CD4-positive, CD25-positive, alpha-beta regulatory T cell (primary cell): Measurements from ENCODE around the gene STK16. TPM values are rescaled to one million over a fixed set of nuclear protein-coding genes. Genes with fewer than 3 reads are reported as not detected.

Experiments
- ATAC-seq, 2 donors: fragments of 150-1000 bp; cut with Tn5 transposase; one replicate each; pipeline ENCODE4 v1.10.0; 2021; ENCODE audit warnings: low read depth in 2 of 2, moderate number of reproducible peaks in 2 of 2, moderate library complexity in 1 of 2
- DNase-seq, 3 donors: peaks; one replicate each; pipeline versions ENCODE4 v3.0.0 to v3.0.0-alpha.2; 2012 to 2022; ENCODE audit warnings: mixed read lengths in 1 of 3
- H3K27ac ChIP-seq: one replicate; pipeline ENCODE4 v1.7.0; 2013; ENCODE audit warnings: mild to moderate bottlenecking, low read length; ENCODE audit not compliant: insufficient read depth, poor library complexity, severe bottlenecking
- H3K27me3 ChIP-seq: one replicate; pipeline ENCODE4 v1.7.0; 2013; ENCODE audit warnings: low read length; ENCODE audit not compliant: control insufficient read depth, insufficient read depth
- H3K36me3 ChIP-seq: one replicate; pipeline ENCODE4 v1.7.0; 2013; ENCODE audit warnings: mild to moderate bottlenecking, low read length, moderate library complexity; ENCODE audit not compliant: control insufficient read depth, insufficient read depth
- H3K4me1 ChIP-seq: 2 replicates; pipeline ENCODE4 v1.7.0; 2013; ENCODE audit warnings: mild to moderate bottlenecking, low read length; ENCODE audit not compliant: insufficient read depth, control insufficient read depth, poor library complexity, severe bottlenecking
- H3K4me3 ChIP-seq: one replicate; pipeline ENCODE4 v1.7.0; 2013; ENCODE audit warnings: low read depth, mild to moderate bottlenecking, low read length, moderate library complexity
- H3K9me3 ChIP-seq, 2 experiments: 1 replicate in 1 of 2; 2 replicates in 1 of 2; pipeline ENCODE4 v1.7.0; 2013; ENCODE audit warnings: low read length in 2 of 2, mild to moderate bottlenecking in 1 of 2, moderate library complexity in 1 of 2; ENCODE audit not compliant: control insufficient read depth in 2 of 2
- H3K27ac Mint-ChIP-seq, 3 donors: one replicate each; pipeline ENCODE4 v1.8.0; 2020 to 2022; ENCODE audit warnings: mild to moderate bottlenecking in 3 of 3, mixed read lengths in 3 of 3, moderate library complexity in 2 of 3
- H3K27me3 Mint-ChIP-seq: one replicate; pipeline ENCODE4 v1.8.0; 2022; ENCODE audit warnings: mild to moderate bottlenecking, mixed read lengths
- H3K36me3 Mint-ChIP-seq: one replicate; pipeline ENCODE4 v1.8.0; 2020; ENCODE audit warnings: mixed read lengths
- H3K4me1 Mint-ChIP-seq, 4 donors: one replicate each; pipeline ENCODE4 v1.8.0; 2020 to 2022; ENCODE audit warnings: mixed read lengths in 4 of 4, mild to moderate bottlenecking in 1 of 4
- H3K4me3 Mint-ChIP-seq, 4 donors: one replicate each; pipeline ENCODE4 v1.8.0; 2020 to 2022; ENCODE audit warnings: mild to moderate bottlenecking in 4 of 4, mixed read lengths in 4 of 4, moderate library complexity in 3 of 4
- H3K9me3 Mint-ChIP-seq, 7 donors: one replicate each; pipeline ENCODE4 v1.8.0; 2020 to 2022; ENCODE audit warnings: mixed read lengths in 7 of 7, mild to moderate bottlenecking in 3 of 7, moderate library complexity in 2 of 7
- polyA plus RNA-seq, 4 donors: library from polyadenylated mRNA; unstranded; fragments of 300-500 nt; fragmentation: Illumina TruSeq; gene quantifications; one replicate each; pipeline ENCODE4 v1.2.3, GENCODE V29; 2021
- total RNA-seq: library from RNA; stranded (reverse); gene quantifications from one replicate; pipeline ENCODE4 v1.2.3, GENCODE V29; 2022

The STK16 gene
- total and polyA plus RNA-seq, 5 donors from 2014 or later, result 14.8 to 26.1 (median 19.8) TPM

DNA sequence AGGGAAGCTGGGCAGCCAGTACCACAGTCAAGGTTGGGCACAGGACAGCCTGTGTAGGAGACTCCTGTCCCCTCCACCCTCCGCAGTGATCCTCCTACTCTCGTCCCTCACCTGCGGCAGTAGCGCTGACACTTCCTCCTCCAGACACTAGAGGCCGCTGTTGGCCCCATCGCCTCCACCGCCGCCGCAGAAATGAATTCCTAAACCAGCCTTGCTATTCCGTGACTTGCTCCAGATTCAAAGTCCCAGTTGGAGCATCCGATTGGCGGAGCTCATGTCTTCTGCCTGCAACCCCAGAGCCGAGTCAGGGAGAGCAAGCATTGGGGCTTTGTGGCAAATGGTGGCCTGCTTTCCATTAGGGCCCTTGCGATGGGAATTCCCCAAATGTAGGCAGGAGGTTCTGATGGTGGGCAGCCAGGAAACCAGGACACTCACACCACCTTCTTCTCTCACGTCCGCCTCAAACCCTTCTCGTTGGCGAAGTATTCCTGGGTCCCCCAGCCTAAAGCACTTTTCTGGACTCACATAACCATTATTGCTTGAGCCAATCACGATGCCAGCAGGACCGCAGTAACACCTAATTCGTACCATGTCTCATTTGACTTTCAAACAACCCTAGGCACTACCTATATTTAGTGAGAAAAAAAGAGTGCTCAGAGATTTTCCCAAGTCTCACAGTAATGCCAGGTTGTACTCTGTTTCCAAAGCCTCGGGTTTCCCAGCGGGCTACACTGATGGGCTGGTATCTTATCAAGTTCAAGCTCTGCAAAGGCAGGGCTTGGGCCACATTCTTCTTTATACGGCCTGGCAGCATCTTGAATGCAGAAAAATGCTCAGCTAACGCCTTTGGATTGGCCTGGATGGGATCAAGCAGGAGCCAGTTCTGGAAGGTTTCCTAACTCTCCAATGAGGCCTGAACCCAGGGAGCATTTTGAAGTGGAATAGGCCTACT lies 32.7 kb downstream of the STK16 start:
- ATAC-seq, result no peak
- peak overlapping the region; percentile 99 for H3K27ac ChIP-seq
- peaks cover 17% of the 10 kb centered on the region for H3K36me3 Mint-ChIP-seq
- peaks cover 28% of the 10 kb centered on the region for H3K4me1 ChIP-seq
- peak overlapping the region; percentile 76 to 100 (median 100) for H3K27ac Mint-ChIP-seq
- H3K36me3 ChIP-seq, result peaks cover 27% of the 10 kb centered on the region
- peaks cover 12% of the 10 kb centered on the region for H3K27me3 Mint-ChIP-seq
- no peaks in the 10 kb centered on the region for H3K27me3 ChIP-seq
- no peaks in the 10 kb centered on the region for H3K9me3 ChIP-seq
- peak; percentile 64 to 76 (median 68) for DNase-seq
- H3K9me3 Mint-ChIP-seq, result peaks cover 0 to 2% (median 0%) of the 10 kb centered on the region in 7 donors
- H3K4me3 ChIP-seq, result peak overlapping the region; percentile 78
- H3K4me1 Mint-ChIP-seq, result peaks cover 20 to 55% (median 26%) of the 10 kb centered on the region in 4 donors
- peak overlapping the region; percentile 93 to 98 (median 96) for H3K4me3 Mint-ChIP-seq

DNA sequence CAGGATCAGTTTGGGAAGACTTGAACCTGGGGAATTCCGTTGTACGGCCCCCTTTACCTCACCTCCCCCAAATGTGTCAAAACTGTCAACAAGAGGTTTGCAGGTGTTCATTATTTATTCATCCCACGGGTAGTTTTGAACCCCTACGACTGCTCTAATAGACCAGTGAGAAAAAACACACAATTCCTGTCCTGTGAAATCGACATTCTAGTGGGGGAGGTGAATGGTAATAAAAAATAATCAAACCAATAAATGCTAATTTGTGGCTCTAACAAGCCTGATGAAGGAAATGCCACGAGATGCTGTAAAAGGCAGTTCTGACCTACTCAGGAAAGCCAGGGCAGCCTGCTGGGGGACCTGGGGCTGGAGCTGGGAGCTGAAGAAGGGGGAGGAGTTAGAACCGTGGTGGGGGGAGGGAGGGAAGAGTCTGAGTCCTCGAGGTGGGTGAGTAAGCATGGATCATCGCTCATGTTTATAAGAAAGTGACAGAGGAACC lies 33.4 kb downstream of the STK16 start:
- ATAC-seq (no peak), DNase-seq (no peak)
- Mint-ChIP-seq H3K4me3 (peak overlapping the region; percentile 93 to 98 (median 96)), H3K27me3 (peaks cover 12% of the 10 kb centered on the region), H3K27ac (peak overlapping the region; percentile 48 to 100 (median 100)), H3K9me3 (peaks cover 0 to 2% (median 0%) of the 10 kb centered on the region in 7 donors), H3K36me3 (peaks cover 23% of the 10 kb centered on the region), H3K4me1 (peaks cover 22 to 60% (median 27%) of the 10 kb centered on the region in 4 donors)
- no peaks in the 10 kb centered on the region for H3K9me3 ChIP-seq
- peak overlapping the region; percentile 99 for H3K27ac ChIP-seq
- H3K36me3 ChIP-seq, result peaks cover 35% of the 10 kb centered on the region
- H3K27me3 ChIP-seq, result no peaks in the 10 kb centered on the region
- H3K4me3 ChIP-seq, result peak overlapping the region; percentile 78
- H3K4me1 ChIP-seq, result peaks cover 28% of the 10 kb centered on the region

DNA sequence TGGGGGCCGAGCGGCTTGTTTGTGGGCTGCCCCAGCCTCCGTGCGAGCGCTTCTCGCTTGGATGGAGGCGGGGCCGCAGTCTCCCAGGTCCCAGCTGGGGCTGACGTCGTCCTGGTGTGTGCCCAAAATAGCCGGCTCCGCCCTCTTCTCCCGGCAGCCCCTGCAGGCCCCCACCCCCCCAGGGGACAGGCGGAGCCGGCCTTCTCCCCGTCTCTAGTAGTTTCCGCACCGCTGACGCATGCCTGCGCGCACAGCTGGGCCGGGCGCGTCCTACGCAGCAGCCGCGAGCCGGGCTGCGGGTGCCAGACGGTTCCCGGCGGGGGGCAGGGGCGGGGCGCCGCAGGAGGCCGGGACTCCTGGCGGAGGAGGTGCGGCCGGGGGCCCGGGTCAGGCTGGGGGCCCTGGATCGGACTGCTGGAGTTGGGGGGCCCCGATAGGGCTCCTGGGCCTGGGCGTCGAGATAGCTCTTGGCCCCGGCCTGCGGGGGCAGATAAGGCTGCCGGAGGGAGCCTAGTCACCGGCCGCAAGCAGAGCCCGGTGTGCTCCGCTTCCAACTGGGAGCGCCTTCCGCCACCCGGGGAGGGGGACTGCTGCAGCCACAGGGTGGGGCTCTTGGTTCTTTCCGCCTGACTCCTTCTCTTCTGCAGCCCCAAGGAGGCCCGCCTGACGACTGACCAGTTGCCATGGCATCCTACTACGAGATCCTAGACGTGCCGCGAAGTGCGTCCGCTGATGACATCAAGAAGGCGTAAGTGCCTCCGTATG lies 34.1 kb downstream of the STK16 start, which contains the start of gene DNAJB2:
Gene DNAJB2 (plus strand): TSS at position 216 of the 765 bp plus-strand sequence. CDS start 468 bp downstream, at position 684.
- peaks cover 0 to 2% (median 0%) of the 10 kb centered on the region in 7 donors for H3K9me3 Mint-ChIP-seq
- H3K27me3 Mint-ChIP-seq, result peaks cover 12% of the 10 kb centered on the region

DNA sequence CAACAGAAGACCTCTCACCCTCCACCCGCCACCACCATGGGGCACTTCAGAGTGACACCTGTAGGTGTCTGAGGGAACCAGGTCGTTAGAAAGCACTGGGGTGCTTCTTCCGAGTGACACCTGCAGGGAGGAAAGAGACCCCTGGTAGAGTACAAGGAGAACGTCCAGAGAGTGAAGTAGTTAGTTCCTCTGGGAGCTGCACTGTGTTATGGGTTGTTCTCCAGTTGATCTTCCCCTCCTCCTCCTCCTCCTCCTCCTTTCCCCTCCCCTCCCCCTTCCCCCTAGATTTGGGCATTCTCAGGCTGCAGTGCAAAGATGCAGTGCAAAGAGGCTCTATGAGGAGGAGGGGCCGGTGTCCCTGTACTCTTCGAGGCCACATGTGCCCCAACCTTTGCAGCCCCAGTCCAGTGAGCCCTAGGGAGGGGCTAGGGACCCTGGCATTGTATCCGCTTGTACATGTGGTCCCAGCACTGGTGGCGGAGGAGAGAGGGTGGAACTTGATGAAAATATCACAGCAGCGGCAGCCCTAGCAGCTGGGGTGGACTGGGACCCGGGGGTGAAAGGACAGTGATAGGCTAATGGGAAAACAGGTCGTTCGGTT lies 34.7 kb downstream of the STK16 start:
- peaks cover 22 to 64% (median 29%) of the 10 kb centered on the region in 4 donors for H3K4me1 Mint-ChIP-seq
- ATAC-seq, result no peak
- peak overlapping the region; percentile 99 to 100 (median 100) for H3K27ac Mint-ChIP-seq
- H3K4me1 ChIP-seq, result peaks cover 31% of the 10 kb centered on the region
- H3K27me3 Mint-ChIP-seq, result peaks cover 9% of the 10 kb centered on the region
- H3K9me3 ChIP-seq, result no peaks in the 10 kb centered on the region
- H3K4me3 ChIP-seq, result peak overlapping the region; percentile 72
- H3K36me3 ChIP-seq, result peaks cover 47% of the 10 kb centered on the region
- peak overlapping the region; percentile 91 to 98 (median 95) for H3K4me3 Mint-ChIP-seq
- H3K27me3 ChIP-seq, result no peaks in the 10 kb centered on the region
- peaks cover 0 to 2% (median 0%) of the 10 kb centered on the region in 7 donors for H3K9me3 Mint-ChIP-seq
- peak overlapping the region; percentile 99 for H3K27ac ChIP-seq
- H3K36me3 Mint-ChIP-seq, result peaks cover 25% of the 10 kb centered on the region
- DNase-seq, result no peak

More for the DNA sequence above, 34.1 kb downstream of the STK16 start, which contains the start of gene DNAJB2:
- Histone ChIP-seq H3K4me3 (peak within 1 kb of the TSS; percentile 78), H3K36me3 (peaks cover 40% of the 10 kb centered on the region), H3K27ac (peak within 1 kb of the TSS; percentile 99), H3K27me3 (no peaks in the 10 kb centered on the region), H3K4me1 (peaks cover 28% of the 10 kb centered on the region), H3K9me3 (no peaks in the 10 kb centered on the region)
- ATAC-seq (peak; percentile 91 to 92), DNase-seq (peak; percentile 98 to 99 (median 98))
- Mint-ChIP-seq H3K4me1 (peaks cover 22 to 64% (median 29%) of the 10 kb centered on the region in 4 donors), H3K27ac (peak within 1 kb of the TSS; percentile 99 to 100 (median 100)), H3K4me3 (peak within 1 kb of the TSS; percentile 93 to 98 (median 96)), H3K36me3 (peaks cover 25% of the 10 kb centered on the region)

DNA sequence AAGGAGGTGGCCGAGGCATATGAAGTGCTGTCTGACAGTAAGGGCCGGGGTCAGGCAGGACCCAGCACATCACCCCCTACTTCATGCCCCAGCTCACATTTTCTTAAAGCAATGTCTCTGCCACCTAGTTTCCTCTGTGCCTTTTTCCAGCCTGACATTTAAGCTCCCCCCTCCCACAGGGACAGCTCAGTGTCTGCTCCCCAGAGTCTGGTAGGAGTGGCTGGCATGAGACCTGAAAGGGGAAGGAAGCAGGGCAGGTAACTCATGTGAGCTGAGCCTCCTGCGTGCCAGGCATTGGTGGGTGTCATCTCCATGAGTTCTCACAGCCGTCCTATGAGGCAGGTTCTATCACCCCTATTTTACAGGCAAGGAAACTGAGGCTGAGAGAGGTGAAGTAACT lies 35.4 kb downstream of the STK16 start:
- no peaks in the 10 kb centered on the region for H3K27me3 ChIP-seq
- H3K9me3 Mint-ChIP-seq, result peaks cover 0 to 2% (median 0%) of the 10 kb centered on the region in 7 donors
- peaks cover 54% of the 10 kb centered on the region for H3K36me3 ChIP-seq
- DNase-seq (no peak), ATAC-seq (no peak)
- peaks cover 33% of the 10 kb centered on the region for H3K4me1 ChIP-seq
- peak overlapping the region in 3 of 4 donors; percentile 55 to 97 (median 75) for H3K4me3 Mint-ChIP-seq
- peak overlapping the region in 2 of 3 donors; percentile 100 for H3K27ac Mint-ChIP-seq
- H3K27me3 Mint-ChIP-seq, result peaks cover 8% of the 10 kb centered on the region
- no peaks in the 10 kb centered on the region for H3K9me3 ChIP-seq
- H3K4me1 Mint-ChIP-seq, result peaks cover 22 to 67% (median 29%) of the 10 kb centered on the region in 4 donors
- peaks cover 28% of the 10 kb centered on the region for H3K36me3 Mint-ChIP-seq
- peak overlapping the region; percentile 99 for H3K27ac ChIP-seq
- no peak overlapping the region for H3K4me3 ChIP-seq

DNA sequence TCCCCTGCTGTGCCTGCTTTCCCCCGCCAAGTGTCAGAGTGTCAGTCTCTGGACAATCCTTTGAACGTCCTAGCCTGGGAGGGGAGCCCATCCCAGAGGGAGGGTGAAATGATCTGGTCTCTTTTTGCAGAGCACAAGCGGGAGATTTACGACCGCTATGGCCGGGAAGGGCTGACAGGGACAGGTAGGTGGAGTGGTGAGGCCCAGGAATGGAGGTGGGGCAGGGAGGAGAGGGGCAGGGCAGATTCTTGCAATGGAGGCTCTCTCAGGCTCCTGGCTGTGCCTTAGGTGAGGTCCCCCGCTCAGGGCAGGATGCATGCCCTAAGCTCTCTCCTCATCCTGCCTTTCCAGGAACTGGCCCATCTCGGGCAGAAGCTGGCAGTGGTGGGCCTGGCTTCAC lies 36.3 kb downstream of the STK16 start:
- Mint-ChIP-seq H3K27ac (peak overlapping the region in 2 of 3 donors; percentile 85 to 100), H3K27me3 (peaks cover 8% of the 10 kb centered on the region), H3K36me3 (peaks cover 28% of the 10 kb centered on the region), H3K4me3 (peak overlapping the region in 2 of 4 donors; percentile 65 to 75), H3K9me3 (peaks cover 0 to 2% (median 0%) of the 10 kb centered on the region in 7 donors), H3K4me1 (peaks cover 22 to 67% (median 29%) of the 10 kb centered on the region in 4 donors)
- Histone ChIP-seq H3K27me3 (no peaks in the 10 kb centered on the region), H3K9me3 (no peaks in the 10 kb centered on the region), H3K4me1 (peaks cover 33% of the 10 kb centered on the region), H3K36me3 (peaks cover 55% of the 10 kb centered on the region), H3K4me3 (no peak overlapping the region), H3K27ac (no peak overlapping the region)
- DNase-seq, result no peak
- ATAC-seq, result no peak
